A549 (cell line): ENCODE measurements around the gene ZNF296. TPM values are rescaled to one million over a fixed set of nuclear protein-coding genes. Genes with fewer than 3 reads are reported as not detected.

Experiments used
- ATAC-seq, 2 experiments: fragments of 200-7000 bp in 1 of 2; fragments of >200 bp in 1 of 2; cut with Nextera tagmentation in 1 of 2; cut with Tn5 transposase in 1 of 2; 3 replicates each; pipeline versions ENCODE4 v1.8.0 to v1.9.1; 2018 to 2020; ENCODE audit warnings: mild to moderate bottlenecking in 1 of 2, moderate library complexity in 1 of 2
- CTCF ChIA-PET: fragments of 300-600 bp; sonication (Branson Sonifier 250); formaldehyde crosslinking; extraction: SDS; loops from one replicate; lab custom pipeline; 2021; ENCODE audit warnings: antibody characterized with exemption, inconsistent platforms; lab: Yijun Ruan, JAX
- POLR2A ChIA-PET: fragments of 350-600 bp; formaldehyde crosslinking; extraction: SDS; loops from one replicate; lab custom pipeline; 2021; ENCODE audit warnings: antibody characterized with exemption, inconsistent platforms; lab: Yijun Ruan, JAX
- DNase-seq, 2 experiments: peaks; one replicate each; pipeline versions ENCODE4 v3.0.0 to v3.0.0-alpha.2; 2011 to 2016; ENCODE audit warnings: low read depth in 1 of 2, low spot score in 1 of 2
- FAIRE-seq: peaks from 2 replicates; lab custom pipeline; 2011; peaks lifted over from hg19 to GRCh38; lab: Jason Lieb, UNC
- H3K27ac ChIP-seq, 2 experiments: fragments of >200 bp; sonication (Bioruptor Twin); formaldehyde crosslinking; 3 replicates each; pipeline ENCODE4 v1.5.1; 2016 to 2017
- H3K4me1 ChIP-seq: fragments of >200 bp; sonication (Bioruptor Twin); formaldehyde crosslinking; 3 replicates; pipeline ENCODE4 v1.6.1; 2016
- H3K4me2 ChIP-seq: fragments of >200 bp; sonication (Bioruptor Twin); formaldehyde crosslinking; 3 replicates; pipeline ENCODE4 v1.6.1; 2016
- H3K4me3 ChIP-seq: fragments of >200 bp; sonication (Bioruptor Twin); formaldehyde crosslinking; 3 replicates; pipeline ENCODE4 v1.5.1; 2016
- H3K9me3 ChIP-seq: fragments of >200 bp; sonication (Bioruptor Twin); formaldehyde crosslinking; 3 replicates; pipeline ENCODE4 v1.6.1; 2016
- CEBPB ChIP-seq, 2 experiments: fragments of >200 bp in 1 of 2; sonication (Bioruptor Twin) in 1 of 2; formaldehyde crosslinking in 1 of 2; IDR thresholded peaks; 2 replicates each; pipeline ENCODE4 v1.6.1; 2012 to 2016
- ESRRA ChIP-seq: fragments of 150-350 bp; IDR thresholded peaks from 2 replicates; pipeline ENCODE4 v1.6.1; 2014; ENCODE audit warnings: mild to moderate bottlenecking, low read length, borderline replicate concordance
- FOSL2 ChIP-seq, 2 experiments: fragments of 450-650 bp in 1 of 2; fragments of >200 bp in 1 of 2; sonication (Bioruptor Twin) in 1 of 2; formaldehyde crosslinking; IDR thresholded peaks; 2 replicates each; pipeline versions ENCODE4 v1.5.0 to v1.6.1; 2016 to 2020; ENCODE audit warnings: mild to moderate bottlenecking in 1 of 2, moderate library complexity in 1 of 2
- HEYL ChIP-seq: fragments of 250-450 bp; sonication (Bioruptor Pico); IDR thresholded peaks from 2 replicates; pipeline ENCODE4 v1.8.0; 2021; ENCODE audit warnings: mild to moderate bottlenecking, moderate library complexity
- HOXA7 ChIP-seq: fragments of 250-450 bp; sonication (Bioruptor Pico); IDR thresholded peaks from 2 replicates; pipeline ENCODE4 v1.5.0; 2020; ENCODE audit warnings: mild to moderate bottlenecking, moderate library complexity
- HOXB5 ChIP-seq: fragments of 250-450 bp; sonication (Bioruptor Pico); IDR thresholded peaks from 2 replicates; pipeline ENCODE4 v1.5.0; 2020; ENCODE audit warnings: mild to moderate bottlenecking, moderate library complexity
- JUN ChIP-seq, 2 experiments: fragments of >200 bp; sonication (Bioruptor Twin); formaldehyde crosslinking; IDR thresholded peaks; 2 replicates in 1 of 2; 3 replicates in 1 of 2; pipeline ENCODE4 v1.6.1; 2016 to 2017
- MAFK ChIP-seq: fragments of 450-650 bp; IDR thresholded peaks from 2 replicates; pipeline ENCODE4 v1.6.1; 2014; ENCODE audit not compliant: partially characterized antibody
- NPAS2 ChIP-seq: fragments of 250-450 bp; sonication (Bioruptor Pico); IDR thresholded peaks from 2 replicates; pipeline ENCODE4 v1.8.0; 2022; ENCODE audit warnings: mild to moderate bottlenecking, moderate library complexity, borderline replicate concordance
- NR3C1 ChIP-seq: fragments of >200 bp; sonication (Bioruptor Twin); formaldehyde crosslinking; IDR thresholded peaks from 3 replicates; pipeline ENCODE4 v1.6.1; 2017
- PHF8 ChIP-seq: fragments of 200-600 bp; sonication (generic); IDR thresholded peaks from 2 replicates; pipeline ENCODE4 v1.6.1; 2016; ENCODE audit warnings: low read depth, mild to moderate bottlenecking, antibody characterized with exemption, moderate library complexity, borderline replicate concordance
- POLR2A ChIP-seq: IDR thresholded peaks from 2 replicates; pipeline ENCODE4 v1.6.1; 2012; ENCODE audit warnings: mild to moderate bottlenecking, low read length
- SMC3 ChIP-seq: fragments of >200 bp; sonication (Bioruptor Twin); formaldehyde crosslinking; IDR thresholded peaks from 3 replicates; pipeline ENCODE4 v1.6.1; 2018; ENCODE audit warnings: inconsistent platforms
- TP53 ChIP-seq: fragments of 250-450 bp; sonication (Bioruptor Pico); IDR thresholded peaks from 2 replicates; pipeline ENCODE4 v1.5.0; 2021; ENCODE audit warnings: mild to moderate bottlenecking, moderate library complexity
- ZNF302 ChIP-seq: fragments of 250-450 bp; sonication (Bioruptor Pico); IDR thresholded peaks from 2 replicates; pipeline ENCODE4 v1.9.0; 2021; ENCODE audit warnings: inconsistent platforms, mild to moderate bottlenecking, moderate library complexity
- WGBS: methylation state at CpG from one replicate; pipeline ENCODE4 v1.1.6; 2017; ENCODE audit errors: missing lambda C conversion rate; 5-methylcytosine and 5-hydroxymethylcytosine counted together
- polyA plus RNA-seq, 4 experiments: library from polyadenylated mRNA; depleted of rRNA in 3 of 4; stranded (reverse); fragments of >200 nt; fragmentation: RNase III in 1 of 4; extraction: RNeasy Plus Mini Kit Qiagen cat#74134 plus additional on column Dnase treatment in 1 of 4; gene quantifications; 2 replicates in 3 of 4; 3 replicates in 1 of 4; pipeline ENCODE4 v1.2.3, GENCODE V29; 2011 to 2017
- TF ChIP-seq, protein P1 (sequence below): fragments of 250-450 bp; sonication (Bioruptor Pico); IDR thresholded peaks from 2 replicates; pipeline ENCODE4 v1.5.0; 2020; ENCODE audit warnings: low read depth, mild to moderate bottlenecking, moderate library complexity
- TF ChIP-seq, protein P2 (sequence below): fragments of 450-650 bp; IDR thresholded peaks from 2 replicates; pipeline ENCODE4 v1.6.1; 2014; ENCODE audit warnings: antibody characterized with exemption
- TF ChIP-seq, protein P3 (sequence below): fragments of 150-350 bp; IDR thresholded peaks from 2 replicates; pipeline ENCODE4 v1.6.1; 2014; ENCODE audit warnings: low read depth, mild to moderate bottlenecking, low read length
- TF ChIP-seq, protein P4 (sequence below): IDR thresholded peaks from 2 replicates; pipeline ENCODE4 v1.6.1; 2012; ENCODE audit warnings: low read depth, borderline replicate concordance
- TF ChIP-seq, protein P5 (sequence below): fragments of >200 bp; sonication (Bioruptor Twin); formaldehyde crosslinking; IDR thresholded peaks from 2 replicates; pipeline ENCODE4 v1.6.1; 2016

The ZNF296 gene
- polyA plus RNA-seq, 2 of the 4 experiments (the other 2 are of a cell fraction), result 0.34 to 2.7 TPM

DNA sequence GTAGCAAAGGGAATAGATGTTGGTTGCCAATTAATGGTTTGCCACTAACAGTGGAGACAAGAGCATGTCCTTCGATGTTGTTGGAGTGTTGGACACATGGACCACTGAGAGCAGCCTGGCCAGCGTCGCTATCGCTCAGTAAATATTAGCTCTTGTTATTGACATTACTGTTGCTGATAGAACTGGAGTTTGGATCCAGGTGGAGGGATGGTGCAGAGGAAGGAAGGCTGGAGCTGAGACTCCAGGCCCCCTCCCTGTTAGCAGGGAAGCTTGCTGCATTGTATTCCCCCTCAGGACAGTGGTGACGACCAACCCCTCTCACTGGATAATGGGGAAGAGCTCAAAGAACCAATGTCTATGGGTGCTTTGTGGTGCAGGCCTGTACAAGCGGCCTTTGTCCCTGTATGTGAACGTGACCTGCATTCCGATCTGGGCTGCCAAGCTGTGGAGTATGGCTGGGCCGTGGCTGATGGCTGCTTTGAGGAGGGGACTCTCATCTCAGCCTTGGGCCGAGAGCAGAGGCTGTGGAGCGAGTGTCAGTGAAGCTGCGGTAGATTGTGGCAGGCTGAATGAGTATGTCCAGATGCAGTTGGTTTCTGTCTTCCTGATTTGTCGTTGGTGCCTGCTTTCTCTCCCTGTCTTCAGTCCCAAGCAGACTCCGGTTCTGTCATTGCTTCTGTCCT is 30.5 kb downstream of the ZNF296 start:
- DNase-seq, result no peak
- 0 out of 3 replicates have a peak, but pooled peaks cover under 1% of the 10 kb centered on the region for H3K4me1 ChIP-seq
- H3K4me3 ChIP-seq, result no peak overlapping the region
- H3K4me2 ChIP-seq, result no peak overlapping the region
- H3K9me3 ChIP-seq, result no peaks in the 10 kb centered on the region
- H3K27ac ChIP-seq, result no peak overlapping the region
- no peak for FAIRE-seq
- 82% methylated on average over 14 of the region's 14 CpGs for WGBS
- CTCF ChIA-PET, result interaction anchor here (0.9 to 10.8 kb wide), 3 partner anchors 8 to 22 kb away, joined by 3 to 152 read pairs (median 4); no protein-coding TSS in a partner anchor
- POLR2A ChIA-PET, result interaction anchor here (1.4 kb wide), 1 partner anchor 33 kb away, joined by 4 read pairs; the partner anchor contains the start of gene GEMIN7
- ATAC-seq, result 0 out of 6 replicates have a peak, but pooled peaks of 1 of the 2 experiments have one; percentile 36
- no peak for TF ChIP-seq CEBPB (IDR thresholded peaks at IDR 0.05)
- TF ChIP-seq, protein P1, sequence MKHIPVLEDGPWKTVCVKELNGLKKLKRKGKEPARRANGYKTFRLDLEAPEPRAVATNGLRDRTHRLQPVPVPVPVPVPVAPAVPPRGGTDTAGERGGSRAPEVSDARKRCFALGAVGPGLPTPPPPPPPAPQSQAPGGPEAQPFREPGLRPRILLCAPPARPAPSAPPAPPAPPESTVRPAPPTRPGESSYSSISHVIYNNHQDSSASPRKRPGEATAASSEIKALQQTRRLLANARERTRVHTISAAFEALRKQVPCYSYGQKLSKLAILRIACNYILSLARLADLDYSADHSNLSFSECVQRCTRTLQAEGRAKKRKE, result no peak
- TF ChIP-seq, all 56 proteins: peak for 0

DNA sequence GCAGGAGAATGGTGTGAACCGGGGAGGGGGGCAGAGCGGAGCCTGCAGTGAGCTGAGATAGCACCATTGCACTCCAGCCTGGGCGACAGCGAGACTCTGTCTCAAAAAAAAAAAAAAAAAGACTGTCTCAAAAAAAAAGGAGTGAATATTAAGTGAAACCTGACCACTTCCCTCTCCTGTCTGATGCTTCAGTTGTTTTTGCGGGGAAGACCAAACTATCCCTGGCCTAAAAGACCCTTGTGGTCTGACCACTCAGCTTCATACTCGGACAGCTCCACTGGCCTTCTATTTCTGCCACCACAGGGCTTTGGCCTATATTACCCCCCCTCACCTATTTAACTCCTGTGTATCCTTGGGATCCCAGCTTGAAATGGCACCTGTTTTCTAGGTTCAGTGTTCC is 35.2 kb downstream of the ZNF296 start:
- H3K4me3 ChIP-seq, result no peak overlapping the region
- FAIRE-seq (no peak), DNase-seq (no peak), ATAC-seq (no peak)
- 95% methylated on average over 6 of the region's 6 CpGs for WGBS
- H3K4me2 ChIP-seq, result no peak overlapping the region
- no peaks in the 10 kb centered on the region for H3K9me3 ChIP-seq
- POLR2A ChIA-PET, result interaction anchor here (1.5 kb wide), 1 partner anchor 86 kb away, joined by 3 read pairs; the partner anchor contains the start of gene CLPTM1
- TF ChIP-seq ESRRA (no peak), JUN (IDR thresholded peaks at IDR 0.05) (no peak)
- TF ChIP-seq, protein P2, sequence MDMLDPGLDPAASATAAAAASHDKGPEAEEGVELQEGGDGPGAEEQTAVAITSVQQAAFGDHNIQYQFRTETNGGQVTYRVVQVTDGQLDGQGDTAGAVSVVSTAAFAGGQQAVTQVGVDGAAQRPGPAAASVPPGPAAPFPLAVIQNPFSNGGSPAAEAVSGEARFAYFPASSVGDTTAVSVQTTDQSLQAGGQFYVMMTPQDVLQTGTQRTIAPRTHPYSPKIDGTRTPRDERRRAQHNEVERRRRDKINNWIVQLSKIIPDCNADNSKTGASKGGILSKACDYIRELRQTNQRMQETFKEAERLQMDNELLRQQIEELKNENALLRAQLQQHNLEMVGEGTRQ, result no peak
- CTCF ChIA-PET, result interaction anchor here (0.6 to 10.8 kb wide), 6 partner anchors 7 to 138 kb away, joined by 4 to 152 read pairs (median 4); no protein-coding TSS in a partner anchor
- peaks cover 11% of the 10 kb centered on the region for H3K4me1 ChIP-seq
- H3K27ac ChIP-seq, result no peak overlapping the region

DNA sequence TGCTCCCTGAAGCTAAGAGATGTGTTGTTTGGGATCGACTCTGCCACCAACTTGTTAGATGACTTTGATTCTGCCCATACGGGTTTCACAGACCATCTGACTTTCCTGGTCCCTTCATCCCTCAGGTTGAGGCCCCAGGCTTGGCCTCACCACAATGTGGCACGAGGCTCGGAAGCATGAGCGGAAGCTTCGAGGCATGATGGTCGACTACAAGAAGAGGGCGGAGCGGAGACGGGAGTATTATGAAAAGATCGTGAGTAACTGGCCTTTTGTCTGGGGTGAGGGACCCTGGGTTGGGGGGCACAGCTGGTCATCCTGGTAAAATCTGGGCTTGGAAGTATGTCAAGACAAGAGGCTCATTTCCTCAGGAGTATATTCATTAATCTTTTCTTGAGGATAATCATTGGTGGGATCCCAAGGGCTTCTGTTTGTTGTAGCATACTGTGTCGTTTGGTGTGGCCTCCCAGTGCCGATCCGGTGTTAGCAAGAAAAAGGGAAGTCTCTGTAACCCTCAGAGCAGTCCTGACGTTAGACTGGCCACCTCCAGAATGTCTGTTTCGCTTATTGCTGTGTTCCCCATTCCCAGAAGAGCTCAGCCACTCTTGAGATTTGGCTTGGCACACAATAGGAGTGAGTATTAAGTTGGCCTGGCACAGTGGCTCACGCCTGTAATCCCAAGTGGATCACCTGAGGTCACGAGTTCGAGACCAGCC is 36.1 kb downstream of the ZNF296 start:
- Histone ChIP-seq H3K4me3 (peak overlapping the region; percentile 72), H3K27ac (no peak overlapping the region), H3K4me2 (peak overlapping the region; percentile 85), H3K9me3 (no peaks in the 10 kb centered on the region), H3K4me1 (peaks cover 11% of the 10 kb centered on the region)
- CTCF ChIA-PET, result interaction anchor here (0.9 to 10.8 kb wide), 14 partner anchors 11 to 196 kb away, joined by 3 to 152 read pairs (median 4); no protein-coding TSS in a partner anchor
- no peak for DNase-seq
- ATAC-seq, result no peak
- WGBS, result 78% methylated on average over 19 of the region's 19 CpGs
- POLR2A ChIA-PET, result interaction anchor here (1.0 to 2.3 kb wide), 2 partner anchors 9 to 86 kb away, joined by 5 to 12 read pairs; partner anchors contain the start of gene CLPTM1
- TF ChIP-seq JUN (IDR thresholded peaks at IDR 0.05) (0 out of 5 replicates have a peak, but pooled peaks of 1 of the 2 experiments have one; percentile 23), POLR2A (no peak)
- no peak for FAIRE-seq

DNA sequence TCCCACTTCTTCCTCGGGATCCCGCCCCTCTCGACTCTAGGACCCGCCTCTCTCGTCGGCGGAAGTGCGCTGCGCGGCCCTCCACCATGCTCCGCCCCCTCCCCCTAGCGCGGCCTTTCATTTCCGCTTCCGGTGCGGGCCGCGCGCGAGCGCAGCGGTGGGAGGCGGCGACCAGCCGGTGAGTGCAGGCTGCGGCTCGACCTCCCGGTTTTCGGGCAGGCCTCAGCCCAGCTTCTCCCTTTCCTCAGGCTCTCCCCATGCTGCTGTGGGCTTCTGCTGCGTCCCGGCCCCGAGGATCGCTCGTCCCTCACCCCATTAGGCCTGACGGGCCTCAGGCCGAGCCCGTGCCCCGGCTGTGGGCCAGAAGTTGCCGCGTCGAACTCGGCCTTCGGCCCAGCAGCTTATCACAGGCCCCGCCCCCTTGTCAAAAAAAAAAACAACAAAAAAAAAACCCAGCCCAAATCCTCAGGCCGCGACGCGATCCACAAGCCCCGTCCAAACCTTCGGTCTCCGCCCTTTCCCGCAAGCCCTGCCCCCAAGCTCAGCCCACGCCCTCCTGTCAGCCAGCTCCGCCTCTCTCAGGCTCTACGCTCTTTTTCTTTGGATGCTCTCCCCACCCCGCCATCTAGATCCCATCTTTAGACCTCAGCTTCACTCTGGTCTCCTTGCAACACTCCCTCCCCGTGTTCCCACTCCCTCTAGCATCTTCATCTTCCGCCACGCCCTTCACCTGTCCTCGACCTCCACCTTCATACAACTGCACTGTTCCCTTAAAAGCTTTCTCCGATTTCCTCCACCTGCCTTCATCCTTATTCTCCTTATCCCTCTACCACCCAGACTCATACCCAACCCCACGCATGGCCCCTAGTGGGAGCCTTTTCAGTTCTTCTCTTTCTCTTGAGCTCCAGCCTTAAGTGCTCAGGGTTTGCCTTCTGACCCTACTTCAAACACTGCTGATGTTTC is 37.1 kb downstream of the ZNF296 start, which contains the start of gene CLASRP:
CLASRP (plus strand) TSS at position 115 of the 963 bp plus-strand sequence. CDS start 1,168 bp downstream, outside the sequence.
- FAIRE-seq (peak; percentile 76), DNase-seq (peak; percentile 90 to 92), ATAC-seq (peak; percentile 99)
- Histone ChIP-seq H3K27ac (peak within 1 kb of the TSS; percentile 85 to 90), H3K4me3 (peak within 1 kb of the TSS; percentile 72), H3K9me3 (no peaks in the 10 kb centered on the region), H3K4me1 (peaks cover 11% of the 10 kb centered on the region), H3K4me2 (peak within 1 kb of the TSS; percentile 85)
- CTCF ChIA-PET, result interaction anchor here (0.6 to 10.8 kb wide), 20 partner anchors 10 to 468 kb away, joined by 3 to 152 read pairs (median 3); no protein-coding TSS in a partner anchor
- 2% methylated on average over 59 of the region's 62 CpGs for WGBS
- POLR2A ChIA-PET, result interaction anchor here (0.6 to 2.3 kb wide), 27 partner anchors 10 to 544 kb away, joined by 3 to 27 read pairs (median 4); partner anchors contain the start of genes APOE, CLPTM1, GEMIN7 and PPP1R37
- no peak for TF ChIP-seq MAFK
- TF ChIP-seq PHF8, result peak; percentile 98
- TF ChIP-seq FOSL2 (IDR thresholded peaks at IDR 0.05), result no peak
- no peak for TF ChIP-seq FOSL2 (CRISPR knock-in tag; IDR thresholded peaks at IDR 0.05)
- no peak for TF ChIP-seq SMC3
- TF ChIP-seq, protein P3, sequence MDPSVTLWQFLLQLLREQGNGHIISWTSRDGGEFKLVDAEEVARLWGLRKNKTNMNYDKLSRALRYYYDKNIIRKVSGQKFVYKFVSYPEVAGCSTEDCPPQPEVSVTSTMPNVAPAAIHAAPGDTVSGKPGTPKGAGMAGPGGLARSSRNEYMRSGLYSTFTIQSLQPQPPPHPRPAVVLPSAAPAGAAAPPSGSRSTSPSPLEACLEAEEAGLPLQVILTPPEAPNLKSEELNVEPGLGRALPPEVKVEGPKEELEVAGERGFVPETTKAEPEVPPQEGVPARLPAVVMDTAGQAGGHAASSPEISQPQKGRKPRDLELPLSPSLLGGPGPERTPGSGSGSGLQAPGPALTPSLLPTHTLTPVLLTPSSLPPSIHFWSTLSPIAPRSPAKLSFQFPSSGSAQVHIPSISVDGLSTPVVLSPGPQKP, result no peak
- TF ChIP-seq CEBPB (IDR thresholded peaks at IDR 0.05), result no peak
- TF ChIP-seq, protein P4, sequence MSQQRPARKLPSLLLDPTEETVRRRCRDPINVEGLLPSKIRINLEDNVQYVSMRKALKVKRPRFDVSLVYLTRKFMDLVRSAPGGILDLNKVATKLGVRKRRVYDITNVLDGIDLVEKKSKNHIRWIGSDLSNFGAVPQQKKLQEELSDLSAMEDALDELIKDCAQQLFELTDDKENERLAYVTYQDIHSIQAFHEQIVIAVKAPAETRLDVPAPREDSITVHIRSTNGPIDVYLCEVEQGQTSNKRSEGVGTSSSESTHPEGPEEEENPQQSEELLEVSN, result peak; percentile 57; the same call in 1 of the 2 replicates
- TF ChIP-seq NPAS2 (CRISPR knock-in tag), result no peak
- TF ChIP-seq, protein P5, sequence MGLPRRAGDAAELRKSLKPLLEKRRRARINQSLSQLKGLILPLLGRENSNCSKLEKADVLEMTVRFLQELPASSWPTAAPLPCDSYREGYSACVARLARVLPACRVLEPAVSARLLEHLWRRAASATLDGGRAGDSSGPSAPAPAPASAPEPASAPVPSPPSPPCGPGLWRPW, result no peak
- no peak for TF ChIP-seq HOXA7
- no peak for TF ChIP-seq TP53 (CRISPR knock-in tag)
- no peak for TF ChIP-seq NR3C1
- TF ChIP-seq ZNF302, result no peak
- no peak for TF ChIP-seq HEYL (CRISPR knock-in tag)
- no peak for TF ChIP-seq HOXB5 (CRISPR knock-in tag)
